Brain pericyte (primary cell): ENCODE measurements around the gene C11orf42.

Experiments
- DNase-seq: peaks from one replicate; pipeline ENCODE4 v3.0.0-alpha.2; 2012; ENCODE audit warnings: low read depth, low spot score

C11orf42 gene

GRCh38 chr11:6258141-6258540, 52.8 kb downstream of the C11orf42 start:
- no peak for DNase-seq

GRCh38 chr11:6258571-6259081, 53.3 kb downstream of the C11orf42 start:
- DNase-seq = no peak

- no peak for DNase-seq
Observed at GRCh38 chr11:6260207-6260726, 54.9 kb downstream of the C11orf42 start.
